Esophagus muscularis mucosa (tissue), 4 donors: Measurements from ENCODE around the gene XYLT1. TPM values are rescaled to one million over a fixed set of nuclear protein-coding genes. Genes with fewer than 3 reads are reported as not detected.
A peak's percentile ranks its signal among the peaks of the same experiment; 100 is the strongest.

ENCODE experiments used
- DNase-seq: peaks from one replicate; pipeline ENCODE4 v3.0.0-alpha.2; 2017; ENCODE audit errors: extremely low spot score
- H3K27ac ChIP-seq, 4 donors: fragments of 200-600 bp; sonication (generic); replicated peaks in 1 of 4; 1 replicate in 3 of 4; 2 replicates in 1 of 4; pipeline ENCODE4 v1.5.1; 2016 to 2019; ENCODE audit warnings: mild to moderate bottlenecking in 1 of 4
- H3K27me3 ChIP-seq, 4 donors: fragments of 200-600 bp; sonication (generic); one replicate each; pipeline versions ENCODE4 v1.5.1 to v1.6.0; 2016 to 2019
- H3K36me3 ChIP-seq, 4 donors: fragments of 200-600 bp; sonication (generic); one replicate each; pipeline ENCODE4 v1.5.1; 2016 to 2019
- H3K4me1 ChIP-seq, 4 donors: fragments of 200-600 bp; sonication (generic); one replicate each; pipeline ENCODE4 v1.5.1; 2016 to 2019
- H3K4me3 ChIP-seq, 4 donors: fragments of 200-600 bp; sonication (generic); 1 replicate in 2 of 4; 2 replicates in 2 of 4; pipeline ENCODE4 v1.5.1; 2016 to 2019; ENCODE audit warnings: mild to moderate bottlenecking in 4 of 4, moderate library complexity in 1 of 4
- H3K9me3 ChIP-seq, 4 donors: fragments of 200-600 bp; sonication (generic); 1 replicate in 3 of 4; 2 replicates in 1 of 4; pipeline ENCODE4 v1.5.1; 2016 to 2019
- CTCF ChIP-seq, 3 experiments: fragments of 200-600 bp in 2 of 3; fragments of 450-650 bp in 1 of 3; sonication (generic) in 2 of 3; IDR thresholded peaks; one replicate each; pipeline ENCODE4 v1.5.1; 2017 to 2019; ENCODE audit warnings: antibody characterized with exemption in 3 of 3, mild to moderate bottlenecking in 2 of 3, moderate library complexity in 1 of 3
- EP300 ChIP-seq: sonication (generic); formaldehyde crosslinking; IDR thresholded peaks from one replicate; pipeline ENCODE4 v1.6.1; 2017; ENCODE audit warnings: antibody characterized with exemption
- POLR2A ChIP-seq: fragments of 450-650 bp; IDR thresholded peaks from one replicate; pipeline ENCODE4 v1.6.1; 2017; ENCODE audit warnings: antibody characterized with exemption, moderate library complexity, mild to moderate bottlenecking, low read depth
- POLR2AphosphoS5 ChIP-seq, 2 donors: sonication (generic); formaldehyde crosslinking; IDR thresholded peaks; one replicate each; pipeline ENCODE4 v1.6.1; 2017; ENCODE audit warnings: antibody characterized with exemption in 2 of 2
- WGBS: methylation state at CpG from one replicate; pipeline ENCODE4 v1.1.5; 2018; 5-methylcytosine and 5-hydroxymethylcytosine counted together
- intact Hi-C: fragments of 100-400 bp; cut with DNase I; formaldehyde crosslinking; loops from one replicate; pipeline ENCODE4 v1.15.1; 2023
- total RNA-seq, 4 donors: library from RNA; depleted of rRNA; stranded (reverse); fragments of >200 nt; gene quantifications; one replicate each; pipeline versions ENCODE4 v1.1.0 to v1.2.1, GENCODE V29; 2016

Gene XYLT1
- total RNA-seq, 4 donors from 2014 or later, result 25.2 to 57.1 (median 33.5) TPM

DNA sequence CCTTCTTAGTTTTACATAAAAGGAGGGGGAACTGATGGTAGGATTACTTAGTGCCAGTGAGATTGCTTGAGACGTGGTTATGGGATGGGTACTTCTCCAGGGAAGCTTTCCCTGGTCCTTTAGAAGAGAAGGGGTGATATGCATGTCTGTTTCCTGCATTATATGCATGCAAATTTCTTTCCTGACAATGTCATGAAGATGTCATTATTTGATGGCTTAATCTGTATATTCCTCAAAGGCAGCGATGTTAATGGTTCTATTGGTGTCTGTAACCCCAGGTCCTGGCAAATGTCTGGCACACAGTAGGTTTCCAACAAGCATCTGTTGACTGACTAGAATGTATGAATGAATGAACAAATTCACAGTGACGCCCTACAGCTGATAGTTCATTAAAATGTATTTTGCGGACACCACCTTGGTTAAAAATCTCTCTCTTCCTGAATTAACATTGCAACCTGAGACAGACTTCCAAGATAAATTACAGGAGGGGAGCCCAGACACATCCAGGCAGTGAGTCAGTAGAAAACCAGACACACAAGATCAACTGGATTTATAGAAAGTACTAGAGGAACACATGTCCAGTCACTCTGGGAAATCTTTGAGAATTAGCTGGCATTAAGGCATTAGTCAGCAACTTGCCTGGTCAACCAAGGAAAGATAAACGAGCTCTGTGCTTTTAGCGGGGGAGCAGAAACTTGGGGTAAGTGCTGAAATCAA, 293.4 kb downstream of the XYLT1 start:
- WGBS, result 76% methylated on average over 6 of the region's 6 CpGs
- H3K4me3 ChIP-seq, result no peak overlapping the region
- no peak overlapping the region for H3K27ac ChIP-seq
- TF ChIP-seq EP300 (no peak), POLR2A (no peak), POLR2AphosphoS5 (IDR thresholded peaks at IDR 0.05) (no peak), CTCF (IDR thresholded peaks at IDR 0.05) (no peak)
- DNase-seq, result no peak
- no peaks in the 10 kb centered on the region for H3K27me3 ChIP-seq
- intact Hi-C loops, result no loop called here
- peaks cover 0 to 8% (median 3%) of the 10 kb centered on the region in 4 donors for H3K4me1 ChIP-seq
- peaks cover 0 to 21% (median 8%) of the 10 kb centered on the region in 4 donors for H3K36me3 ChIP-seq
- no peaks in the 10 kb centered on the region for H3K9me3 ChIP-seq

- no peak overlapping the region for H3K4me3 ChIP-seq
- no peaks in the 10 kb centered on the region for H3K9me3 ChIP-seq
- intact Hi-C loops, result no loop called here
- peaks cover 0 to 8% (median 3%) of the 10 kb centered on the region in 4 donors for H3K4me1 ChIP-seq
- H3K27me3 ChIP-seq, result no peaks in the 10 kb centered on the region
- WGBS, result 93% methylated on average over 6 of the region's 6 CpGs
- TF ChIP-seq POLR2AphosphoS5 (IDR thresholded peaks at IDR 0.05), result no peak
- TF ChIP-seq POLR2A, result no peak
- TF ChIP-seq EP300, result no peak
- TF ChIP-seq CTCF (IDR thresholded peaks at IDR 0.05), result no peak
- peaks cover 0 to 13% (median 4%) of the 10 kb centered on the region in 4 donors for H3K36me3 ChIP-seq
- H3K27ac ChIP-seq, result no peak overlapping the region
- DNase-seq, result no peak
These were observed 294.6 kb downstream of the XYLT1 start for GRCh38 chr16:17176199-17176598.

GRCh38 chr16:17173281-17173680, 297.5 kb downstream of the XYLT1 start:
- WGBS, result 79% methylated on average over 6 of the region's 6 CpGs
- H3K9me3 ChIP-seq, result no peaks in the 10 kb centered on the region
- TF ChIP-seq CTCF (IDR thresholded peaks at IDR 0.05), result no peak
- TF ChIP-seq POLR2AphosphoS5 (IDR thresholded peaks at IDR 0.05), result peak in 1 of 2 donors; percentile 8
- peaks cover 0 to 16% (median 4%) of the 10 kb centered on the region in 4 donors for H3K36me3 ChIP-seq
- no peak for DNase-seq
- intact Hi-C loops, result no loop called here
- no peaks in the 10 kb centered on the region for H3K27me3 ChIP-seq
- no peaks in the 10 kb centered on the region for H3K4me1 ChIP-seq
- no peak overlapping the region for H3K27ac ChIP-seq
- H3K4me3 ChIP-seq, result no peak overlapping the region

DNA sequence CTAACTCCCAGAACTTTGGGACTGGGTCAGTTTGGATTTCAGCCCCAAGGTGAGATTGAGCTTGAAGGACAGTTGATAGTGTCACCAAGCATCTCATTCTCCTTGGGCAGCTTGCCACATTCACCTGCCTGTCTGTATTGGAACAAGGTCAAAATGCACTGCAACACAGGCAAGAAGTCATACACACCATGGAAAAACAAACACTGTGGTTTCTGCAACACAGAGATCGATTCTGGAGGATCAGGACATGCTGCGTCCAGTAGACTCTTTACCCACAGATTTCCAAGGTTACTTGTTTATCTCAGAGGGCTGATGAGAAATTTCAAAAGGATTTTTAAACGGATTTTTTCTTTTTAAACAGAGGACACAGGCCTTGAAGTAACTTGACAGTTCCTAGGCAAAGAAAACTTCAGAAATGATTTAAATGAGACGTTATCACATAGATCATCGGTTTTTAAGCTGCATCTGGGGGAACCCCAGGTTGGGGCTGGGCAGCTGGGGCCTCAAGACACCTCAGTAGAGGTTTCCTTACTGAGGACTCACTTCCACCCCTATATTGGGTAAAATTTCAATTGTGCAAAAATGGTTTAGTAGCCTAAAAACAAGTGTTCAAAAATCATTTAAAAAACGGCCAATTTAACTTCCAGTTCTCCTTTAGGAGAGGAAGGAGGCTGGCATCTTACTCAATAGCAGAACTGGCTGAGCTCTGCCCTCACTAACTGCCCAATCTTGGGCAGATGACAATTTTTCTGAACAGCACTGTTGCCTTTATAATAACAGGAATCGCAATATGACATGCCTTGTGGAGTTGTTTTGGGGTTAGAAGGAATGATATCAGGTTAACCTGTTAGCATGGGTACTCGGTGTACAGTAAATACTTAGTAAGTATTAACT, 299.3 kb downstream of the XYLT1 start:
- Histone ChIP-seq H3K27ac (no peak overlapping the region), H3K36me3 (peaks cover 0 to 30% (median 9%) of the 10 kb centered on the region in 4 donors), H3K9me3 (no peaks in the 10 kb centered on the region), H3K4me3 (no peak overlapping the region), H3K27me3 (no peaks in the 10 kb centered on the region), H3K4me1 (no peaks in the 10 kb centered on the region)
- TF ChIP-seq CTCF (IDR thresholded peaks at IDR 0.05), result no peak
- TF ChIP-seq POLR2A, result no peak
- no peak for TF ChIP-seq POLR2AphosphoS5 (IDR thresholded peaks at IDR 0.05)
- TF ChIP-seq EP300, result no peak
- intact Hi-C loops, result no loop called here
- DNase-seq, result no peak
- WGBS, result 61% methylated on average over 8 of the region's 8 CpGs
